Astrocyte (in vitro differentiated cells and primary cell): ENCODE data around the gene PGAM2. TPM values are rescaled to one million over a fixed set of nuclear protein-coding genes. Genes with fewer than 3 reads are reported as not detected.

Source experiments
- DNase-seq: peaks from one replicate; pipeline ENCODE4 v3.0.0-alpha.2; 2010; ENCODE audit warnings: low read depth
- FAIRE-seq: peaks from 2 replicates; lab custom pipeline; 2011; peaks lifted over from hg19 to GRCh38; lab: Jason Lieb, UNC
- H2AFZ ChIP-seq: 2 replicates; pipeline ENCODE4 v1.6.0; 2012; ENCODE audit warnings: low read depth, low read length, inconsistent platforms
- H3K27ac ChIP-seq: 2 replicates; pipeline ENCODE4 v1.5.1; 2011; ENCODE audit warnings: low read depth, low read length, inconsistent platforms
- H3K27me3 ChIP-seq: 2 replicates; pipeline ENCODE4 v1.6.0; 2011; ENCODE audit warnings: low read length, inconsistent platforms; ENCODE audit not compliant: insufficient read depth
- H3K36me3 ChIP-seq: 2 replicates; pipeline ENCODE4 v1.5.1; 2011; ENCODE audit warnings: low read length, inconsistent platforms; ENCODE audit not compliant: insufficient read depth
- H3K4me1 ChIP-seq: 2 replicates; pipeline ENCODE4 v1.5.1; 2011; ENCODE audit warnings: low read length, inconsistent platforms; ENCODE audit not compliant: insufficient read depth
- H3K4me2 ChIP-seq: 2 replicates; pipeline ENCODE4 v1.6.0; 2012; ENCODE audit warnings: low read length, inconsistent platforms
- H3K4me3 ChIP-seq: 2 replicates; pipeline ENCODE4 v1.5.1; 2011; ENCODE audit warnings: low read depth, mild to moderate bottlenecking, low read length, inconsistent platforms; ENCODE audit not compliant: insufficient read depth
- H3K79me2 ChIP-seq: 2 replicates; pipeline ENCODE4 v1.6.0; 2012; ENCODE audit warnings: mild to moderate bottlenecking, low read length, inconsistent platforms; ENCODE audit not compliant: insufficient read depth
- H3K9ac ChIP-seq: 2 replicates; pipeline ENCODE4 v1.6.0; 2012; ENCODE audit warnings: mild to moderate bottlenecking, low read length, inconsistent platforms
- H3K9me3 ChIP-seq: 2 replicates; pipeline ENCODE4 v1.5.1; 2012; ENCODE audit warnings: low read depth, mild to moderate bottlenecking, low read length, inconsistent platforms; ENCODE audit not compliant: insufficient read depth
- H4K20me1 ChIP-seq: 2 replicates; pipeline ENCODE4 v1.6.0; 2012; ENCODE audit warnings: low read length, inconsistent platforms; ENCODE audit not compliant: insufficient read depth
- H3K27ac Mint-ChIP-seq: one replicate; pipeline ENCODE4 v1.8.0; 2021; ENCODE audit warnings: mild to moderate bottlenecking, mixed read lengths; ENCODE audit not compliant: unreplicated experiment
- H3K27me3 Mint-ChIP-seq: one replicate; pipeline ENCODE4 v1.8.0; 2021; ENCODE audit warnings: low read depth, mixed read lengths; ENCODE audit not compliant: unreplicated experiment
- H3K36me3 Mint-ChIP-seq: one replicate; pipeline ENCODE4 v1.8.0; 2021; ENCODE audit warnings: low read depth, mixed read lengths; ENCODE audit not compliant: unreplicated experiment
- H3K4me1 Mint-ChIP-seq: one replicate; pipeline ENCODE4 v1.8.0; 2021; ENCODE audit warnings: low read depth, mixed read lengths; ENCODE audit not compliant: unreplicated experiment
- H3K4me3 Mint-ChIP-seq: one replicate; pipeline ENCODE4 v1.8.0; 2021; ENCODE audit warnings: mild to moderate bottlenecking, moderate library complexity, mixed read lengths; ENCODE audit not compliant: unreplicated experiment
- H3K9me3 Mint-ChIP-seq: one replicate; pipeline ENCODE4 v1.8.0; 2021; ENCODE audit warnings: mild to moderate bottlenecking, mixed read lengths; ENCODE audit not compliant: unreplicated experiment
- CTCF ChIP-seq: IDR thresholded peaks from 2 replicates; pipeline ENCODE4 v1.5.1; 2011; ENCODE audit warnings: low read depth, mild to moderate bottlenecking, inconsistent platforms, low read length, moderate library complexity; ENCODE audit not compliant: insufficient read depth
- EZH2 ChIP-seq: IDR thresholded peaks from 2 replicates; pipeline ENCODE4 v1.6.1; 2012; ENCODE audit warnings: mild to moderate bottlenecking, low read length, inconsistent platforms; ENCODE audit not compliant: insufficient read depth
- total RNA-seq: library from RNA; stranded (reverse); gene quantifications from 2 replicates; pipeline ENCODE4 v1.2.1, GENCODE V29; 2021

Gene PGAM2
- total RNA-seq, 1 donor from 2014 or later: 0.79 TPM

- DNase-seq: no peak
- H3K4me2 ChIP-seq: no peak overlapping the region
- H3K4me1 ChIP-seq: no peaks in the 10 kb centered on the region
- H2AFZ ChIP-seq: no peak overlapping the region
- Mint-ChIP-seq H3K27me3 (no peaks in the 10 kb centered on the region), H3K4me3 (no peak overlapping the region), H3K4me1 (no peaks in the 10 kb centered on the region), H3K36me3 (peaks cover 24% of the 10 kb centered on the region), H3K27ac (no peak overlapping the region), H3K9me3 (no peaks in the 10 kb centered on the region)
- no peak overlapping the region for H3K27ac ChIP-seq
- no peak overlapping the region for H3K9ac ChIP-seq
- no peaks in the 10 kb centered on the region for H3K9me3 ChIP-seq
- H3K79me2 ChIP-seq: peaks cover under 1% of the 10 kb centered on the region
- H3K27me3 ChIP-seq: no peaks in the 10 kb centered on the region
- H4K20me1 ChIP-seq: peaks cover 46% of the 10 kb centered on the region
- peaks cover 7% of the 10 kb centered on the region for H3K36me3 ChIP-seq
- no peak for TF ChIP-seq CTCF
- TF ChIP-seq EZH2: no peak
- FAIRE-seq: no peak
- no peak overlapping the region for H3K4me3 ChIP-seq
Observed at GRCh38 chr7:44113764-44114354, 48.5 kb upstream of the PGAM2 start.

- FAIRE-seq: no peak
- H3K36me3 Mint-ChIP-seq: peaks cover 21% of the 10 kb centered on the region
Observed at GRCh38 chr7:44112997-44113763, 47.8 kb upstream of the PGAM2 start.

More at GRCh38 chr7:44112997-44113763, 47.8 kb upstream of the PGAM2 start:
- H3K4me3 ChIP-seq: no peak overlapping the region
- no peaks in the 10 kb centered on the region for H3K9me3 Mint-ChIP-seq
- peaks cover 48% of the 10 kb centered on the region for H4K20me1 ChIP-seq
- no peak overlapping the region for H3K4me2 ChIP-seq
- TF ChIP-seq EZH2: no peak
- no peak for TF ChIP-seq CTCF
- no peaks in the 10 kb centered on the region for H3K79me2 ChIP-seq
- H2AFZ ChIP-seq: no peak overlapping the region
- H3K27me3 ChIP-seq: no peaks in the 10 kb centered on the region
- H3K36me3 ChIP-seq: peaks cover 7% of the 10 kb centered on the region
- H3K4me1 Mint-ChIP-seq: no peaks in the 10 kb centered on the region
- H3K4me3 Mint-ChIP-seq: no peak overlapping the region
- no peak overlapping the region for H3K9ac ChIP-seq
- H3K27me3 Mint-ChIP-seq: no peaks in the 10 kb centered on the region
- H3K27ac ChIP-seq: no peak overlapping the region
- no peak for DNase-seq
- H3K27ac Mint-ChIP-seq: no peak overlapping the region
- H3K4me1 ChIP-seq: no peaks in the 10 kb centered on the region
- no peaks in the 10 kb centered on the region for H3K9me3 ChIP-seq
